Tongue (tissue), 2 donors: ENCODE data around the gene MFSD2A. TPM values are rescaled to one million over a fixed set of nuclear protein-coding genes. Genes with fewer than 3 reads are reported as not detected.
"Not testable (repeated sequence)": the region's sequence is repeated elsewhere in the genome, so short reads cannot be mapped to it uniquely, and the experiment has no call there.

Experiments used
- DNase-seq: peaks from one replicate; pipeline ENCODE4 v3.0.0-alpha.2; 2015
- total RNA-seq: library from RNA; depleted of rRNA; stranded (reverse); fragments of >200 nt; gene quantifications from one replicate; pipeline ENCODE4 v1.2.3, GENCODE V29; 2014

MFSD2A gene
- total RNA-seq, 1 donor from 2014 or later: 2.1 TPM

DNA sequence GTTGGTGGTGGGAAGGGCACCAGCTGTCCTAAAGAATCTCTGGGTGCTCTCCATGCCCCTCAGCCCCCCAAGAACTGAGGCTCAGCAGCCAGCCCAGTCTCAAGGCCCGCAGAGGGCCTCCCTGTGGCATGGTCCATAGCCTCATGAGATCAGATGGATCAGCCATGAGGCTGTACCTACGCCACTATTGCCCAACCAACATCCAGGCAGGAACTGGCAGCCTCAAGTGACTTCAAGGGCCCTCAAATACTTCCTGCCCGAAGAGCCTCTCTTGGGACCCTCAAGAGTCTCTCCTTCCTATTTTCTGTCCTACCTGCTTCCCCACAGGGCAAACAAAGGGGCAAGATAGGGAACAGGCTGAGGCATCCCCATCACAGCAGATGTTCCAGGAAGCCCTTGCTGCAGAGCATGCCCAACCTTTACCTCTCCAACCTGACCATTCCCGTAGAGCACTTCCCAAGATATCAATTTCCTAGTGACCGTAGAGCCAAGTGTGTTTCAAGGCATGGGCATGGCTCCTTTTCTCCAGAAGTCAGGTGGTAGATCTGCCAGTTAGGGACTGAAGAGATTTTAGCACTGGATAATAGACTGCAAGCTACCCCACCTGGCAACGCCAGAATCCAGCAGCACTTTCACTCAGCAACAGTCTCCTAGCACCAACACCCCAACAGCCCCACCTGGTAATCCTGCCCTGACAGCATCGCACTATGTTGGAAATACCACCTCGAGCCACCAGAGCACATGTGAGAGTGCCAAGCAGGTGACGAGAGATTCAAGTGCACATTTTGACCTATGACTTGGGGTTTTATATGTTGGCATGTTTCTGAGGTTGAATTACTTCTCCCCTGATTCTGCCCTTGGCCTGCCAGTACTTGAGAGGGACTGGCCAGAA is 13.7 kb upstream of the MFSD2A start:
- no peak for DNase-seq

DNA sequence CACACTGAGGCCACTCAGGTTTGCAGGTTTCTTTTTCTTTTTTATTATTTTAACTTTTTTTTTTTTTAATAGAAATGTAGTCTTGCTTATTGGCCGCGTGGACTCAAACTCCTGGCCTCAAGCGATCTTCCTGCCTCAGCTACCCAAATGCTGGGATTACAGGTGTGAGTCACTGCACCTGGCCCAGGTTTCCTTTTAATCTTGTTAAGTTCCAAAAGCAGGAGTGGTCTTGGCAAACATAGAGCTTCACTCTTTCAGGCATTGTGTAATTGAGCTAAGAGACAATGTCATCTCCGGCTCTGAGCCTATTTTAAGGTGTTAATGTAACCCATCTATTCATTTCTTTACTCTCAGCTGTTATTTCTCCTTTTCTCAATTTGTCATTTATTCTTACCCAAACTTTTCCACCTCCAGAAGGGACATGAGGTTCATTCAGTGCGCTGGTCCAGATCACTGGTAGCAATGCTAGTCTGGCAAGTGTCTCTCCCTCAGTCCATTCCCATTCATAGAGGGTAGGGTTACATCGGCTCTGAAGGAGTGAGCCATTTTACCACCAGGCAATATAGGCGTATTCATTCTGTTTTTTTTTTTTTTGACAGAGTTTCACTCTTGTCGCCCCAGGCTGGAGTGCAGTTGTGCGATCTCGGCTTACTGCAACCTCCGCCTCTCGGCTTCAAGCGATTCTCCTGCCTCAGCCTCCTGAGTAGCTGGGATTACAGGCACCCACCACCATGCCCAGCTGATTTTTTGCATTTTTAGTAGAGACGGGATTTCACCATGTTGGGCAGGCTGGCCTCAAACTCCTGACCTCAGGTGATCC is 11.3 kb upstream of the MFSD2A start:
- peak; percentile 24 for DNase-seq

DNA sequence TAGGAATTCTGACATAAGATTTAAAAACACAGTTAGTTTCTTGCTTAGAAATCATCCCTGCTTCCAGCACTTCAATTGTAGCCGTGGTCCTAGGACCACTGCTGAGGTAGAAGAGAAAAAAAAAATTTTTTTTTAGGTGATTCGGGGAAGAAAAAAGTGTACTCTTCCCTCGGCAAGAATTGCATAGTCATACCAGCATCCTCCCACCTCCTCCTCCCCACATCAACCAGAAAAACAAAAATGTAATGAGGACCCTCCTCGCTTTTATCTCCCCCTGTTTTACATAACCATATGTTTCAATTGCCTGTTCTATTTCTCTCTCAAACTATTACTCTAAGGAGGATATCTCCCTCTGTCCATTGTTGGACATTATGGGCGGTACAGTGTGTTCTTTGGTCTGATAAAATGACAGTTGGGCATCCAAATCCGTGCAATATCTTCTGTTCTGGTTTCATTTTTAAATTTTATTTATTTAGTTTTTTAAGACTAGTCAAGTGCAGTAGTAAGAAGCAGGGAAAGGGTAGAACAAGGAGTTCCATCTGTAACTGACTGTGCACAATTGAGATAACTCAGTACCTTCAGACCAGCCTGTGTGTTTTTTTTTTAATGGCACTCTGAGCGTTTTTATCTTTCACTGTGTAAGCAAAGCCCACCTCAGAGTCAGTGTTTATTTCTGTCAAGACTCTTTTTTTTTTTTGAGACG is 10.4 kb upstream of the MFSD2A start:
- DNase-seq: no peak

- DNase-seq: no peak
These were observed 8.7 kb upstream of the MFSD2A start for GRCh38 chr1:39946216-39946615.

- no peak for DNase-seq
These were observed 7.7 kb upstream of the MFSD2A start for GRCh38 chr1:39947260-39947659.

GRCh38 chr1:39949891-39950290 is 5.1 kb upstream of the MFSD2A start:
- no peak for DNase-seq

GRCh38 chr1:39951926-39952325 is 3.0 kb upstream of the MFSD2A start:
- DNase-seq: no peak

DNA sequence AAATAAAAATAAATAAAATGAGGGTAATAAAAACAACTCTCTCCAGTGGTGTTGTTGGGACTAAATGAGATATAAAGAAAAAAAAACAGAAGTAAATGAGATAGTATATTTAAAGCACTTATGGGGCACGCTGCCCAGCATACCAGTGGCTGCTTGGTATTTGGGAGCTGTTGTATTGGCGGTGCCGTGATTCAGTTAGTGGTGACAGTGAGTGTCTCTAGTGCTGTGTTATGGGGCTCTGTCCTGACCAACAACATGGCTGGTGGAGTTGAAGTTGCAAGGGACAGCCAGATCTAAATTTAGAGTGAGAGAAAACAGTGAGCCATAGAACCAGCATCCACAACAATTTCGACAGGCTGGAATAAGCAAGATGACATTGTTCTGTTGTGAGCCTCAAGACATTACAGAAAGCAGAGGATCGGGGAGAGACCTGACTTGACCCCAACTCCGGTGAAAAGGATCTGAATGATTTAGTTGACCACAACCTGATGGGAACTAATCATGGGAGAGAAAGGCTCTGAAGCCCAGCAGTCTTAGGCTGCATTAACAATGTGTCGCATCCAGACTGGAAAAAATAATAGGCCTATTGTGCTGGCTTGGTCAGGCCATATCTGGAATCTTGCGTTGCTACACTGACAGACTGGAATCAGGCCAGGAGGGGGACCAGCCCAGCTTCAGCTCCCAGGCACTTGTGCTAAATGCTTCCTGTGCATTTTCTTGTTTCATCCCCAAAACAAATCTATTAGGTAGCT is 2.4 kb upstream of the MFSD2A start:
- DNase-seq: peak; percentile 66

DNA sequence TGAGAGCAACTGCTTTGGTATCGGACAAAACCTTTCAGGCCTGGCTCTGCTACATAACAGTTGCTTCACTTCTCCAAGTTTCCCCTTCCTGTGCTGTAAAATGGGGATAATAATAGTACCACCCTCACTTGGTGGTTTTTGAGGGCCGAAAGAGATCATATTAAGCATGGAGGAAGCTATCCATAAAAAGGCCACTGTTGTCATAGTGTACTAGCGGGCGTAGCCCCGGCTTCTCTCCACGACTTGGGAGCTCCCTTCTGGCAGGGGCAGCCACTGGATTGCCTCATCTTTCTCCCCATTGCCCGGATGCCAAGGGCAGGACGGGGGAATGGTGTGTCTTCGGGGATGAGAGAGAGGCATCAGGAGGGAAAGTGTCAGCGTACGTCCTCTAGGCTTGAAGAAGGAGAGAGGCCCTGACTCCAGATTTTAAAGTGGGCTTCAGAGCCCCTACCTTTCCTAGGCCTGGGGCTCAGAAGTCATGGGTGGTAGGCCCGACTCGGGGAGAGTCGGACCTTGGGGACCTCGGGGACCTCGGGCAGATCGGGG is 548 bp upstream of the MFSD2A start:
- DNase-seq: no peak

GRCh38 chr1:39955547-39956539 is 898 bp downstream of the MFSD2A start:
- DNase-seq: peak; percentile 73

- DNase-seq: peak; percentile 85
These were observed 2.5 kb downstream of the MFSD2A start for GRCh38 chr1:39957299-39958015.

DNA sequence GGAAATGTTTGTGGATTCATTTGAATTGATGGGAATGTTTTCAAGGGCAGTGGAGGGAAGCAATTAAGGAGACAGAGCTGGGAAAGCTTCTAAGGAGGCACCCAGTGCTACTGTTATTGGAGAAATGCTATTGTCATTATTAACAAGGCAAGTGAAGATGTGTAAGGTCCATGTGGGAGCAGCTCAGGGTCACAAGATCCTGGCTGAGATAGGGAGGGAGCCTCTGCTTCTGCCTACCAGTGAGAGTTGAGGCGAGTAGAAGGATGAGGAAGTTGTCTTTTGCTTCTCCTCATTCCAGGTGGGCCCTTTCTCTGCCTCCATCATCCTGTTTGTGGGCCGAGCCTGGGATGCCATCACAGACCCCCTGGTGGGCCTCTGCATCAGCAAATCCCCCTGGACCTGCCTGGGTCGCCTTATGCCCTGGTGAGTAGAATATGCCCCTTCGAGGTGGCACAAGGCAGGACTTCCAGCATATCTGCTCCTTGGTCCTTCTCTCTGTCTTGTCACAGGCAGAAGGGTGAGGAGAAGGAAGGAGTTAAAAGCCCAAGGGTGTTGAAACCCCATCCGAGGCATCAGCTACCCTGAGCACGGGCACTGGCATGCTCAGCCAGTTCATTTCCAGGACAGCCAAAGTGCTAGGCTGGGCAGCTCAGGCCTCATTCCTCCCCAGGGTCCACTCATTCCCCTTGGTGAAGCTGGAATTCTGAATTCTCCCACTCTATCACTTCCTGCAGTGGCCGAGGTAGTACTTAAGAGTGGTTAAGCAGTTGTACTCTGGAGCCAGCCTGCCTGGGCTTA is 3.7 kb downstream of the MFSD2A start:
- no peak for DNase-seq

DNA sequence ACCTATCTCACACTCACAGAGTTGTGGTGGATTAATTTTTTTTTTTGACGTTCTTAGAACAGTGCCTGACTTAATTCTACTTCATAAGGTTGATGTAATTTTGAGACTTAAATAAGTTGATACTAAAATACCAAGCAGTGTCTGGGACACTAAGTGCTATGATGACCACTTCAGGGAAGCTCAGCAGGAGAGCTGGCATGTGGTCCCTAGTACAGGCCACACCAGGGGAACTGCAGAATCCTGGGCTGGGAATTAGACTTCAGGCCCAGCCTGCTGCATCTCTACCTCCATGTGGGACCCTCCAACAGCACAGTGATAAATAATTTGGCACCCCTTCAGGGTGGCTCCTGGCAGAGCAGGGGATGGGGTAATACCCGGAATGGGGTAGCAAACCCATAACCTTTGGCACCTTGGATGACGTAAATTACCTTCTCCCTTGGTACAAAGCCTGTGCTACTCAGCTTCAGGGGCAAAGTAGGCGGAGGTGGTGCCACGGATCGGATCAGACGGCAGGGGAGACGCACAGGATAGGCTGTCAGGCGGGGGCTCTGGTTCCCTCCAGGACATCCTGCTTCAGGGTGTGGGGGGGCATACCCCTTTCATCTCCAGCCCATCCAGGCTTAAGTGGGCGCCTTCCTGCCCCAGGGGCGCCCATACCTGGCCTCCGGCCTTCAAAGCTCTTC is 4.8 kb downstream of the MFSD2A start:
- no peak for DNase-seq

- DNase-seq: peak; percentile 83
These were observed 5.5 kb downstream of the MFSD2A start for GRCh38 chr1:39960431-39960958.

DNA sequence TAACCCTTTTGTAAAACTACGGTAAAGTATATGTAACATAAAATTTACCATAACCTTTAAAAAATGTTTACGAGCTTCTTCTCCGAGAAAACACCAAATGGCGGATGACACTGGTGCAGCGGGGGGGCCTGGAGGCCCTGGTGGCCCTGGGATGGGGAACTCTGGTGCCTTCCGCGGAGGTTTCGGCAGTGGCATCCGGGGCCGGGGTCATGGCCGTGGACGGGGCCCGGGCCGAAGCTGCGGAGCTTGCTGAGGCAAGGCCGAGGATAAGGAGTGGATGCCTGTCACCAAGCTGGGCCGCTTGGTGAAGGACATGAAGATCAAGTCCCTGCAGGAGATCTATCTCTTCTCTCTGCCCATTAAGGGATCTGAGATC is 7.5 kb downstream of the MFSD2A start:
- no peak for DNase-seq

DNA sequence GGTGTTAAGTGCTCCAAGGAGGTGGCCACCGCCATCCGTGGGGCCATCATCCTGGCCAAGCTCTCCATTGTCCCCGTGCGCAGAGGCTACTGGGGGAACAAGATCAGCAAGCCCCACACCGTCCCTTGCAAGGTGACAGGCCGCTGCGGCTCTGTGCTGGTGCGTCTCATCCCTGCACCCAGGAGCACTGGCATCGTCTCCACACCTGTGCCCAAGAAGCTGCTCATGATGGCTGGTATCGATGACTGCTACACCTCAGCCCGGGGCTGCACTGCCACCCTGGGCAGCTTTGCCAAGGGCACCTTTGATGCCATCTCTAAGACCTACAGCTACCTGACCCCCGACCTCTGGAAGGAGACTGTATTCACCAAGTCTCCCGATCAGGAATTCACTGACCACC is 8.0 kb downstream of the MFSD2A start:
- not testable (repeated sequence) for DNase-seq

DNA sequence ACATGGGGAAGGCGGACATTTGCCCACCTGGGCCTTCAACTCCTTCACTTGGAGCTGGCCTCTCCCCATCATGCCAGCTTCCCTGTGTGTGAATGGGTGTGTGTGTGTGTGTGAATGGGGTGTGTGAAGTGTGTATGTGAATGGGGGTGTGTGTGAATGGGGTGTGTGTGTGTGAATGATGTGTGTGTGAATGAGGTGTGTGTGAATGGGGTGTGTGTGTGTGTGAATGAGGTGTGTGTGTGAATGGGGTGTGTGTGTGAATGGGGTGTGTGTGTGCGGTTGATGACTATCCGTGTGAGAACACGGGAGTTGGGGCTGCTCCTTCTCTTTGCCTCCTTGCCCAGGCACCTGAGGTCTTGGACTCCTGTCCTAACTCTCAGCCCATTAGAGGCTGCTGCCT is 9.6 kb downstream of the MFSD2A start:
- no peak for DNase-seq

- DNase-seq: no peak
These were observed 10.1 kb downstream of the MFSD2A start for GRCh38 chr1:39965044-39965443.
